ENCODE measurements around the gene JPT2. TPM values are rescaled to one million over a fixed set of nuclear protein-coding genes. Genes with fewer than 3 reads are reported as not detected.

The JPT2 gene
- total RNA-seq, 1 experiment from 2014 or later, result 200 TPM

- DNase-seq (ENCODE audit: low spot score), result peak; percentile 32
- no TSS peak for BruUV-seq (replicated peaks)
- intact Hi-C loops (cut with micrococcal nuclease; ENCODE audit: unreplicated experiment), result no loop called here
- Histone ChIP-seq H3K4me1 (ENCODE audit: insufficient read depth, low read length, poor library complexity, severe bottlenecking) (peaks cover 12% of the 10 kb centered on the region), H3K9me3 (ENCODE audit: low read depth, low read length, poor library complexity, severe bottlenecking) (no peaks in the 10 kb centered on the region), H3K4me3 (ENCODE audit: low read depth, low read length, poor library complexity, severe bottlenecking) (peak overlapping the region; percentile 94), H3K36me3 (ENCODE audit: insufficient read depth, low read length, poor library complexity, severe bottlenecking) (peaks cover 11% of the 10 kb centered on the region), H3K27ac (ENCODE audit: low read depth, low read length, poor library complexity, severe bottlenecking) (peak overlapping the region; percentile 89), H3K27me3 (replicated peaks; ENCODE audit: insufficient read depth, low read depth, low read length, poor library complexity) (no peaks in the 10 kb centered on the region)
- ChIA-PET CTCF (interaction anchor here (0.6 to 3.7 kb wide), 8 partner anchors 11 to 326 kb away, joined by 3 to 17 read pairs (median 8); partner anchors contain the start of genes EME2, IFT140, JPT2 and MRPS34), POLR2A (ENCODE audit: low non-redundant PET) (no interaction called here)
- TF ChIP-seq EZH2 (IDR thresholded peaks at IDR 0.05; ENCODE audit: borderline replicate concordance, low read depth, low read length, poor library complexity, severe bottlenecking) (no peak), CTCF (conservative IDR thresholded peaks at IDR 0.05; ENCODE audit: low read depth, low read length) (no peak)
Measured at GRCh38 chr16:1706386-1707192, 28.5 kb downstream of the JPT2 start.

- POLR2A ChIA-PET (ENCODE audit: low non-redundant PET), result interaction anchor here (0.6 kb wide), 1 partner anchor 29 kb away, joined by 3 read pairs; the partner anchor contains the start of gene JPT2
- peak overlapping the region; percentile 89 for H3K27ac ChIP-seq (ENCODE audit: low read depth, low read length, poor library complexity, severe bottlenecking)
Measured at GRCh38 chr16:1707193-1707790, 29.2 kb downstream of the JPT2 start.

More at GRCh38 chr16:1707193-1707790, 29.2 kb downstream of the JPT2 start:
- no peak for TF ChIP-seq CTCF (conservative IDR thresholded peaks at IDR 0.05; ENCODE audit: low read depth, low read length)
- TF ChIP-seq EZH2 (IDR thresholded peaks at IDR 0.05; ENCODE audit: borderline replicate concordance, low read depth, low read length, poor library complexity, severe bottlenecking), result no peak
- Histone ChIP-seq H3K27me3 (replicated peaks; ENCODE audit: insufficient read depth, low read depth, low read length, poor library complexity) (no peaks in the 10 kb centered on the region), H3K4me1 (ENCODE audit: insufficient read depth, low read length, poor library complexity, severe bottlenecking) (peaks cover 12% of the 10 kb centered on the region), H3K9me3 (ENCODE audit: low read depth, low read length, poor library complexity, severe bottlenecking) (no peaks in the 10 kb centered on the region), H3K4me3 (ENCODE audit: low read depth, low read length, poor library complexity, severe bottlenecking) (peak overlapping the region; percentile 94), H3K36me3 (ENCODE audit: insufficient read depth, low read length, poor library complexity, severe bottlenecking) (peaks cover 4% of the 10 kb centered on the region)
- BruUV-seq (replicated peaks), result no TSS peak
- CTCF ChIA-PET, result interaction anchor here (0.7 to 3.7 kb wide), 2 partner anchors 16 to 287 kb away, joined by 8 to 17 read pairs; partner anchors contain the start of gene UQCC4
- peak; percentile 23 for DNase-seq (ENCODE audit: low spot score)
- intact Hi-C loops (cut with micrococcal nuclease; ENCODE audit: unreplicated experiment), result no loop called here

Data from A673 (cell line).